Measurements from ENCODE around the gene ARMH3.
"Not testable (repeated sequence)": the region's sequence is repeated elsewhere in the genome, so short reads cannot be mapped to it uniquely, and the experiment has no call there.

Gene ARMH3

GRCh38 chr10:101993651-101994200 is 62.2 kb downstream of the ARMH3 start:
- Histone ChIP-seq H3K27ac (ENCODE audit: poor library complexity, severe bottlenecking) (no peak overlapping the region), H3K9me3 (ENCODE audit: severe bottlenecking) (no peaks in the 10 kb centered on the region), H3K36me3 (ENCODE audit: low read depth) (peaks cover 46% of the 10 kb centered on the region), H3K27me3 (ENCODE audit: insufficient read depth, poor library complexity, severe bottlenecking) (no peaks in the 10 kb centered on the region), H3K4me3 (ENCODE audit: severe bottlenecking) (no peak overlapping the region), H3K4me1 (ENCODE audit: insufficient read depth, poor library complexity, severe bottlenecking) (no peaks in the 10 kb centered on the region)
- ATAC-seq (ENCODE audit: low read depth), result no peak
- no peak for DNase-seq (ENCODE audit: low spot score)
- TF ChIP-seq CTCF (IDR thresholded peaks at IDR 0.05; ENCODE audit: poor library complexity, severe bottlenecking), result no peak

- no peak overlapping the region for H3K27ac ChIP-seq (ENCODE audit: poor library complexity, severe bottlenecking)
- H3K9me3 ChIP-seq (ENCODE audit: severe bottlenecking), result no peaks in the 10 kb centered on the region
- ATAC-seq (ENCODE audit: low read depth), result no peak
- TF ChIP-seq CTCF (IDR thresholded peaks at IDR 0.05; ENCODE audit: poor library complexity, severe bottlenecking), result no peak
- H3K4me3 ChIP-seq (ENCODE audit: severe bottlenecking), result no peak overlapping the region
- H3K27me3 ChIP-seq (ENCODE audit: insufficient read depth, poor library complexity, severe bottlenecking), result no peaks in the 10 kb centered on the region
- DNase-seq (ENCODE audit: low spot score), result no peak
- no peaks in the 10 kb centered on the region for H3K4me1 ChIP-seq (ENCODE audit: insufficient read depth, poor library complexity, severe bottlenecking)
- peaks cover 49% of the 10 kb centered on the region for H3K36me3 ChIP-seq (ENCODE audit: low read depth)
Observed at GRCh38 chr10:101993221-101993620, 62.8 kb downstream of the ARMH3 start.

GRCh38 chr10:101987136-101987535 is 68.8 kb downstream of the ARMH3 start:
- no peaks in the 10 kb centered on the region for H3K9me3 ChIP-seq (ENCODE audit: severe bottlenecking)
- no peak for DNase-seq (ENCODE audit: low spot score)
- ATAC-seq (ENCODE audit: low read depth), result no peak
- H3K27me3 ChIP-seq (ENCODE audit: insufficient read depth, poor library complexity, severe bottlenecking), result no peaks in the 10 kb centered on the region
- H3K36me3 ChIP-seq (ENCODE audit: low read depth), result peaks cover 54% of the 10 kb centered on the region
- H3K27ac ChIP-seq (ENCODE audit: poor library complexity, severe bottlenecking), result no peak overlapping the region
- no peaks in the 10 kb centered on the region for H3K4me1 ChIP-seq (ENCODE audit: insufficient read depth, poor library complexity, severe bottlenecking)
- no peak for TF ChIP-seq CTCF (IDR thresholded peaks at IDR 0.05; ENCODE audit: poor library complexity, severe bottlenecking)
- H3K4me3 ChIP-seq (ENCODE audit: severe bottlenecking), result no peak overlapping the region

- no peaks in the 10 kb centered on the region for H3K4me1 ChIP-seq (ENCODE audit: insufficient read depth, poor library complexity, severe bottlenecking)
- TF ChIP-seq CTCF (IDR thresholded peaks at IDR 0.05; ENCODE audit: poor library complexity, severe bottlenecking), result no peak
- H3K4me3 ChIP-seq (ENCODE audit: severe bottlenecking), result no peak overlapping the region
- no peak for DNase-seq (ENCODE audit: low spot score)
- no peaks in the 10 kb centered on the region for H3K27me3 ChIP-seq (ENCODE audit: insufficient read depth, poor library complexity, severe bottlenecking)
- no peaks in the 10 kb centered on the region for H3K9me3 ChIP-seq (ENCODE audit: severe bottlenecking)
- peaks cover 48% of the 10 kb centered on the region for H3K36me3 ChIP-seq (ENCODE audit: low read depth)
- H3K27ac ChIP-seq (ENCODE audit: poor library complexity, severe bottlenecking), result no peak overlapping the region
- ATAC-seq (ENCODE audit: low read depth), result no peak
Observed at GRCh38 chr10:101986624-101986971, 69.4 kb downstream of the ARMH3 start.

GRCh38 chr10:101980677-101981076 is 75.3 kb downstream of the ARMH3 start:
- not testable (repeated sequence) for ATAC-seq (ENCODE audit: low read depth); H3K4me1 ChIP-seq (ENCODE audit: insufficient read depth, poor library complexity, severe bottlenecking); H3K27ac ChIP-seq (ENCODE audit: poor library complexity, severe bottlenecking); DNase-seq (ENCODE audit: low spot score); H3K4me3 ChIP-seq (ENCODE audit: severe bottlenecking); H3K27me3 ChIP-seq (ENCODE audit: insufficient read depth, poor library complexity, severe bottlenecking); H3K9me3 ChIP-seq (ENCODE audit: severe bottlenecking)
- H3K36me3 ChIP-seq (ENCODE audit: low read depth), result peaks cover 23% of the 10 kb centered on the region

All from RWPE2 (cell line).